HG03064 (cell line): ENCODE measurements around the gene NTN4.
"Not testable (repeated sequence)": the region's sequence is repeated elsewhere in the genome, so short reads cannot be mapped to it uniquely, and the experiment has no call there.

ENCODE experiments used
- ATAC-seq: cut with Tn5 transposase; IDR thresholded peaks from one replicate; pipeline ENCODE4 v1.9.1; 2021; ENCODE audit warnings: low read depth; ENCODE audit not compliant: unreplicated experiment

Gene NTN4

GRCh38 chr12:95673576-95673975, 117.0 kb downstream of the NTN4 start:
- no peak for ATAC-seq

GRCh38 chr12:95672166-95672565, 118.4 kb downstream of the NTN4 start:
- no peak for ATAC-seq

- ATAC-seq = no peak
These were observed 119.3 kb downstream of the NTN4 start for GRCh38 chr12:95671265-95671664.

GRCh38 chr12:95663525-95663924, 127.0 kb downstream of the NTN4 start:
- ATAC-seq = no peak

GRCh38 chr12:95661360-95661759, 129.2 kb downstream of the NTN4 start:
- no peak for ATAC-seq

- no peak for ATAC-seq
These were observed 132.2 kb downstream of the NTN4 start for GRCh38 chr12:95658386-95658785.

- ATAC-seq = not testable (repeated sequence)
These were observed 135.9 kb downstream of the NTN4 start for GRCh38 chr12:95654665-95655064.

- ATAC-seq = no peak
These were observed 136.6 kb downstream of the NTN4 start for GRCh38 chr12:95653771-95654546.

GRCh38 chr12:95651681-95652080, 138.9 kb downstream of the NTN4 start:
- ATAC-seq = no peak

- ATAC-seq = no peak
These were observed 141.4 kb downstream of the NTN4 start for GRCh38 chr12:95648990-95649791.

GRCh38 chr12:95646781-95647190, 143.8 kb downstream of the NTN4 start:
- no peak for ATAC-seq

GRCh38 chr12:95643256-95643655, 147.3 kb downstream of the NTN4 start:
- no peak for ATAC-seq

GRCh38 chr12:95642583-95642982, 148.0 kb downstream of the NTN4 start:
- ATAC-seq = no peak

GRCh38 chr12:95641299-95641952, 149.1 kb downstream of the NTN4 start:
- ATAC-seq = no peak

GRCh38 chr12:95640516-95640915, 150.0 kb downstream of the NTN4 start:
- no peak for ATAC-seq

- ATAC-seq = no peak
These were observed 153.0 kb downstream of the NTN4 start for GRCh38 chr12:95637471-95638155.

- no peak for ATAC-seq
These were observed 153.6 kb downstream of the NTN4 start for GRCh38 chr12:95637010-95637409.

- ATAC-seq = no peak
These were observed 155.6 kb downstream of the NTN4 start for GRCh38 chr12:95634622-95635621.

GRCh38 chr12:95633732-95634465, 156.7 kb downstream of the NTN4 start:
- no peak for ATAC-seq
